K562 (cell line): Measurements from ENCODE around the gene ACAT2. TPM values are rescaled to one million over a fixed set of nuclear protein-coding genes. Genes with fewer than 3 reads are reported as not detected.

Source experiments
- ATAC-seq: fragments of 200-7000 bp; cut with Tn5 transposase; 3 replicates; pipeline ENCODE4 v1.9.1; 2020; ENCODE audit warnings: moderate library complexity
- BruUV-seq: library from RNA; stranded (reverse); fragments of 400-500 nt; replicated peaks from 2 replicates; lab custom pipeline; 2021; lab: Mats Ljungman, UMichigan
- CTCF ChIA-PET: fragments of 300-600 bp; formaldehyde crosslinking; extraction: SDS; loops from one replicate; lab custom pipeline; 2021; ENCODE audit warnings: low intra/inter-chr PET ratio; lab: Yijun Ruan, JAX
- POLR2A ChIA-PET: fragments of 300-600, 350-650 bp; sonication (Branson Sonifier 250); formaldehyde crosslinking; extraction: SDS; loops from one replicate; lab custom pipeline; 2021; ENCODE audit warnings: antibody characterized with exemption, inconsistent platforms; lab: Yijun Ruan, JAX
- DNase-seq, 4 experiments: peaks; one replicate each; pipeline versions ENCODE4 v3.0.0 to v3.0.0-alpha.2; 2011 to 2018; ENCODE audit warnings: low spot score in 3 of 4, mixed read lengths in 3 of 4; ENCODE audit errors: extremely low read depth in 1 of 4
- FAIRE-seq: peaks from 2 replicates; lab custom pipeline; 2011; peaks lifted over from hg19 to GRCh38; lab: Jason Lieb, UNC
- H2AFZ ChIP-seq: 2 replicates; pipeline ENCODE4 v1.6.0; 2011; ENCODE audit warnings: low read depth, low read length, control low read depth, inconsistent platforms
- H3K27ac ChIP-seq: fragments of 200-600 bp; 3 replicates; pipeline ENCODE4 v1.8.0; 2011; ENCODE audit warnings: low read depth, mild to moderate bottlenecking, control low read depth, inconsistent platforms, low read length, moderate library complexity, mixed read lengths; ENCODE audit errors: extremely low read depth
- H3K27me3 ChIP-seq, 2 experiments: fragments of 300-600 bp in 1 of 2; 2 replicates in 1 of 2; 3 replicates in 1 of 2; pipeline versions ENCODE4 v1.6.0 to v1.8.0; 2011; ENCODE audit warnings: inconsistent platforms in 2 of 2, low read length in 2 of 2, mild to moderate bottlenecking in 1 of 2, mixed read lengths in 1 of 2, moderate library complexity in 1 of 2; ENCODE audit not compliant: control insufficient read depth in 2 of 2, insufficient read depth in 2 of 2
- H3K36me3 ChIP-seq: fragments of 300-600 bp; 3 replicates; pipeline ENCODE4 v1.8.0; 2011; ENCODE audit warnings: mild to moderate bottlenecking, low read length, inconsistent platforms; ENCODE audit not compliant: control insufficient read depth, insufficient read depth
- H3K4me1 ChIP-seq, 2 experiments: fragments of 200-600 bp in 1 of 2; replicated peaks in 1 of 2; 2 replicates in 1 of 2; 3 replicates in 1 of 2; pipeline versions ENCODE4 v1.5.1 to v1.8.0; 2011; ENCODE audit warnings: inconsistent platforms in 2 of 2, low read length in 2 of 2, mild to moderate bottlenecking in 1 of 2, mixed read lengths in 1 of 2, moderate library complexity in 1 of 2; ENCODE audit not compliant: control insufficient read depth in 2 of 2, insufficient read depth in 2 of 2
- H3K4me2 ChIP-seq: 2 replicates; pipeline ENCODE4 v1.6.1; 2011; ENCODE audit warnings: low read length, control low read depth, inconsistent platforms, mixed read lengths; ENCODE audit not compliant: insufficient read depth
- H3K4me3 ChIP-seq: fragments of 200-600 bp; sonication (generic), shearing (Covaris generic); 2 replicates; pipeline ENCODE4 v1.5.1; 2016; ENCODE audit warnings: control low read depth, inconsistent platforms
- H3K79me2 ChIP-seq: fragments of 200-600 bp; 3 replicates; pipeline ENCODE4 v1.8.0; 2011; ENCODE audit warnings: low read length, inconsistent platforms; ENCODE audit not compliant: control insufficient read depth, insufficient read depth
- H3K9ac ChIP-seq, 2 experiments: 2 replicates each; pipeline versions ENCODE4 v1.6.0 to v1.6.1; 2011; ENCODE audit warnings: low read depth in 2 of 2, low read length in 2 of 2, control low read depth in 1 of 2, inconsistent platforms in 1 of 2, mild to moderate bottlenecking in 1 of 2, mixed read lengths in 1 of 2; ENCODE audit not compliant: insufficient read depth in 1 of 2
- H3K9me1 ChIP-seq: one replicate; pipeline ENCODE4 v1.6.0; 2011; ENCODE audit warnings: inconsistent platforms, mild to moderate bottlenecking, low read length, moderate library complexity; ENCODE audit not compliant: control insufficient read depth, insufficient read depth
- H3K9me3 ChIP-seq: replicated peaks from 2 replicates; pipeline ENCODE4 v1.5.1; 2011; ENCODE audit warnings: low read depth, low read length, inconsistent platforms; ENCODE audit not compliant: control insufficient read depth, insufficient read depth
- H4K20me1 ChIP-seq: replicated peaks from 2 replicates; pipeline ENCODE4 v1.6.1; 2011; ENCODE audit warnings: low read length, inconsistent platforms, mixed read lengths; ENCODE audit not compliant: control insufficient read depth, insufficient read depth
- C11orf30 ChIP-seq: fragments of 450-650 bp; IDR thresholded peaks from 2 replicates; pipeline ENCODE4 v1.6.1; 2016; ENCODE audit warnings: low read depth, mild to moderate bottlenecking
- HEY1 ChIP-seq: fragments of 250-450 bp; sonication (Bioruptor Pico); IDR thresholded peaks from 2 replicates; pipeline ENCODE4 v1.5.0; 2020; ENCODE audit warnings: mild to moderate bottlenecking, moderate library complexity, borderline replicate concordance
- JUNB ChIP-seq: fragments of 450-650 bp; formaldehyde crosslinking; conservative IDR thresholded peaks from 2 replicates; pipeline ENCODE4 v1.4.0; 2020; ENCODE audit warnings: mild to moderate bottlenecking
- KHSRP ChIP-seq: fragments of 450-650 bp; IDR thresholded peaks from 2 replicates; pipeline ENCODE4 v1.6.1; 2017
- MAFF ChIP-seq: IDR thresholded peaks from 2 replicates; pipeline ENCODE4 v1.6.1; 2012; ENCODE audit warnings: low read length, improper control_type of control experiment
- MAFG ChIP-seq: fragments of 450-650 bp; conservative IDR thresholded peaks from 2 replicates; pipeline ENCODE4 v1.6.1; 2016; ENCODE audit warnings: missing genetic modification characterization, missing compliant biosample characterization
- MAFK ChIP-seq: IDR thresholded peaks from 2 replicates; pipeline ENCODE4 v1.6.1; 2011; ENCODE audit warnings: low read length, improper control_type of control experiment
- NFE2 ChIP-seq: IDR thresholded peaks from 2 replicates; pipeline ENCODE4 v1.6.1; 2014; ENCODE audit warnings: antibody characterized with exemption, low read depth
- NFE2L1 ChIP-seq: fragments of 450-650 bp; IDR thresholded peaks from 2 replicates; pipeline ENCODE4 v1.6.1; 2016; ENCODE audit warnings: missing genetic modification characterization, low read depth, mild to moderate bottlenecking, missing compliant biosample characterization, moderate library complexity, borderline replicate concordance
- NR4A1 ChIP-seq, 2 experiments: fragments of 250-450 bp in 1 of 2; fragments of 450-650 bp in 1 of 2; sonication (Bioruptor Pico) in 1 of 2; IDR thresholded peaks; 2 replicates each; pipeline versions ENCODE4 v1.4.0 to v1.6.1; 2016 to 2020; ENCODE audit warnings: mild to moderate bottlenecking in 2 of 2, missing compliant biosample characterization in 1 of 2, missing genetic modification characterization in 1 of 2, moderate library complexity in 1 of 2
- OTX1 ChIP-seq: fragments of 450-650 bp; formaldehyde crosslinking; IDR thresholded peaks from 2 replicates; pipeline ENCODE4 v1.4.0; 2022; ENCODE audit warnings: mild to moderate bottlenecking
- SMARCA5 ChIP-seq: fragments of 450-650 bp; IDR thresholded peaks from 2 replicates; pipeline ENCODE4 v1.6.1; 2016
- SREBF2 ChIP-seq: sonication (generic); formaldehyde crosslinking; IDR thresholded peaks from 2 replicates; pipeline ENCODE4 v1.4.0; 2020; ENCODE audit warnings: mild to moderate bottlenecking, missing genetic modification reagents
- TAF1 ChIP-seq: IDR thresholded peaks from 2 replicates; pipeline ENCODE4 v1.6.1; 2011; ENCODE audit warnings: mild to moderate bottlenecking, low read length, moderate library complexity; ENCODE audit not compliant: insufficient read depth, control insufficient read depth, severe bottlenecking; ENCODE audit errors: extremely low read depth
- ZNF316 ChIP-seq: fragments of 450-650 bp; IDR thresholded peaks from 2 replicates; pipeline ENCODE4 v1.6.1; 2016
- WGBS: fragments of 100-300 bp; shearing (Covaris generic); methylation state at CpG from one replicate; pipeline ENCODE4 v1.1.6; 2016; ENCODE audit warnings: low coverage, mixed read lengths; ENCODE audit not compliant: insufficient coverage; ENCODE audit errors: missing lambda C conversion rate; 5-methylcytosine and 5-hydroxymethylcytosine counted together
- in situ Hi-C: fragments of 300-500 bp; cut with MboI; formaldehyde crosslinking; loops from 4 replicates; pipeline ENCODE4 v1.15.0; 2018; ENCODE audit warnings: inconsistent platforms, mixed read lengths
- intact Hi-C: fragments of 100-400 bp; cut with micrococcal nuclease; formaldehyde crosslinking; loops from 2 replicates; pipeline ENCODE4 v1.14.2; 2022
- polyA plus RNA-seq, 8 experiments: library from polyadenylated mRNA; depleted of rRNA in 4 of 8; stranded (reverse) in 5 of 8; unstranded in 3 of 8; fragments of >200 nt; fragmentation: Nextera tagmentation in 2 of 8; fragmentation: Illumina TruSeq in 1 of 8; extraction: Ambion mirVana in 2 of 8; extraction: Trizol in 1 of 8; gene quantifications; 2 replicates each; pipeline versions ENCODE4 v1.2.1 to v1.2.3, GENCODE V29; 2011 to 2014; ENCODE audit warnings: inconsistent platforms in 1 of 8, missing spikeins in 1 of 8
- total RNA-seq, 7 experiments: library from RNA; depleted of rRNA in 6 of 7; stranded (reverse); fragments of >200 nt in 6 of 7; fragmentation: Illumina TruSeq in 2 of 7; extraction: Trizol in 2 of 7; gene quantifications; 2 replicates each; pipeline versions ENCODE4 v1.2.1 to v1.2.3, GENCODE V29; 2011 to 2021; ENCODE audit warnings: low replicate concordance in 1 of 7

Gene ACAT2
- total and polyA plus RNA-seq, 9 of the 15 experiments (the other 6 are each of a cell fraction or from before 2014, with no cell fraction given) = 63.0 to 309 (median 144) TPM

DNA sequence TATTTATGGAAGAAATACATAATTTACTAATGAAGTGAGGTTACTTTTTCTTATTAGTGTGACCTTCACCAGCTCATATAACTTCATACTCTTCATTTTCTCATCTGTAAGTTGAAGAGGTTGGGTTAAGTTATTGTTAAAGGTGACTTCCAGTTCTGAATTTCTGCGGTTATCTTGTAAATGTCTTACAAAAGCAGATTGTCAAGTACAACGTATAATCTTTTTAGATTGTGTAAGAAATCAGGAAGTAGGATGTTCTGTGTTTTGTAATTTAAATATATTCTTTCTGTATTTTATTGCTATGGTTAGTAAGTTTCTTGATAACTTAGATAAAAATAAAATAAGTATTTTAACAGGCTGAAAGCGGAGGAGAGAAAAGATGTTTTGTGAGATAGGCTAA lies 22.5 kb upstream of the ACAT2 start:
- TF ChIP-seq KHSRP (no peak), HEY1 (CRISPR knock-in tag) (no peak), SREBF2 (CRISPR knock-in tag) (no peak), NR4A1 (CRISPR knock-in tag; IDR thresholded peaks at IDR 0.05) (no peak), NR4A1 (tag; IDR thresholded peaks at IDR 0.05) (no peak), TAF1 (no peak), SMARCA5 (no peak)
- in situ Hi-C loops (no loop called here), intact Hi-C loops (no loop called here)
- Histone ChIP-seq H4K20me1 (no peaks in the 10 kb centered on the region), H3K4me2 (no peak overlapping the region), H3K4me1 (peaks cover 0 to 3% of the 10 kb centered on the region in 2 experiments; a peak in 1 of 5 replicates), H3K27me3 (no peaks in the 10 kb centered on the region), H3K4me3 (no peak overlapping the region), H3K36me3 (peaks cover 79% of the 10 kb centered on the region), H2AFZ (no peak overlapping the region), H3K9me3 (no peaks in the 10 kb centered on the region), H3K79me2 (peaks cover 83% of the 10 kb centered on the region), H3K9ac (no peak overlapping the region), H3K27ac (no peak overlapping the region), H3K9me1 (peaks cover 3% of the 10 kb centered on the region)
- CTCF ChIA-PET = no interaction called here
- ATAC-seq = no peak
- POLR2A ChIA-PET = interaction anchor here (2.3 to 3.7 kb wide), 3 partner anchors 10 to 50 kb away, joined by 10 to 28 read pairs (median 16); partner anchors contain the start of genes MRPL18, TCP1 and WTAP
- DNase-seq = no peak
- FAIRE-seq = no peak
- WGBS = 76% methylated on average over 3 of the region's 3 CpGs
- BruUV-seq = TSS peak; percentile 4

DNA sequence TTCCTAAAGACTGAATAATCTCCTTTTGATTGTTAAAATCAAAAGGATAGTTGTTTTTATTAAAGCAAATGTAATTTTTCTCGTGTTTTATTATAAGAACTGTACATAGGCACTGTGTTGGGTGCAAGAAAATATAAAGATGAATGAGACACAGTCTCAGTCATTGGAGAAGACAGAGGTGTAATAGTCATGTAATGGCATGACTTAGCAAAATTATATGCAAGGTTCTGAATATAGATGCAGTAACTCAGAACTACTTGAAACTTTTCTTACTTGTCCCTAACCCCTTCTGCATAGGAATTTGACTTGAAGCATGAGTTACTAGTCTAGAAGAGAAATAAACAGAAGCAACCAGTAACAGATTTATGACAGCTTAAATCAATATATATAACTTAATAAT lies 19.7 kb upstream of the ACAT2 start:
- in situ Hi-C loops (no loop called here), intact Hi-C loops (no loop called here)
- 75% methylated on average over 1 of the region's 1 CpG for WGBS
- Histone ChIP-seq H3K9ac (no peak overlapping the region), H4K20me1 (no peaks in the 10 kb centered on the region), H3K4me3 (no peak overlapping the region), H3K4me2 (no peak overlapping the region), H3K9me3 (no peaks in the 10 kb centered on the region), H3K27me3 (no peaks in the 10 kb centered on the region), H3K4me1 (no peaks in the 10 kb centered on the region), H2AFZ (no peak overlapping the region), H3K79me2 (peaks cover 72% of the 10 kb centered on the region), H3K27ac (no peak overlapping the region), H3K9me1 (peaks cover 3% of the 10 kb centered on the region), H3K36me3 (peaks cover 98% of the 10 kb centered on the region)
- no TSS peak for BruUV-seq
- ChIA-PET POLR2A (interaction anchor here (0.9 to 1.9 kb wide), 4 partner anchors 10 to 19 kb away, joined by 3 to 6 read pairs (median 4); partner anchors contain the start of gene ACAT2), CTCF (no interaction called here)
- no peak for DNase-seq
- FAIRE-seq = no peak
- peak; percentile 60; the same call in 2 of the 3 replicates for ATAC-seq
- no peak for TF ChIP-seq JUNB (CRISPR knock-in tag)
- peak; percentile 85 for TF ChIP-seq C11orf30
- peak; percentile 60 for TF ChIP-seq MAFF
- peak; percentile 68; the same call in 1 of the 2 replicates for TF ChIP-seq NFE2L1 (tag)
- peak; percentile 54; the same call in 1 of the 2 replicates for TF ChIP-seq MAFK
- peak; percentile 91 for TF ChIP-seq MAFG (tag)
- TF ChIP-seq OTX1 (CRISPR knock-in tag) = no peak
- peak; percentile 75 for TF ChIP-seq NFE2
- TF ChIP-seq ZNF316 = peak; percentile 94
